GM12892 (cell line): ENCODE results near the gene DENND2A.

ENCODE experiments used
- POLR2A ChIP-seq: IDR thresholded peaks from 2 replicates; pipeline ENCODE4 v1.6.1; 2011; ENCODE audit warnings: low read depth, low read length, control low read depth
- POLR2AphosphoS5 ChIP-seq: IDR thresholded peaks from 2 replicates; pipeline ENCODE4 v1.6.1; 2011; ENCODE audit warnings: low read depth, low read length, control low read depth
- TAF1 ChIP-seq: IDR thresholded peaks from 2 replicates; pipeline ENCODE4 v1.6.1; 2011; ENCODE audit warnings: low read depth, mild to moderate bottlenecking, control low read depth, low read length, borderline replicate concordance

- TF ChIP-seq POLR2A (no peak), POLR2AphosphoS5 (no peak), TAF1 (no peak)
Measured at GRCh38 chr7:140526787-140527664, 113.6 kb downstream of the DENND2A start.
